Measurements from ENCODE around the gene NEDD4L.

The NEDD4L gene

GRCh38 chr18:58208207-58208932 is 164.3 kb downstream of the NEDD4L start:
- DNase-seq (ENCODE audit: low spot score in 2 of 2): no peak
- in situ Hi-C loops (cut with MboI; ENCODE audit: low sequenced_read_pairs): no loop called here
- Histone ChIP-seq H3K9me3 (no peaks in the 10 kb centered on the region), H3K4me1 (no peaks in the 10 kb centered on the region), H3K36me3 (replicated peaks) (no peaks in the 10 kb centered on the region), H3K4me3 (no peak overlapping the region), H3K27me3 (ENCODE audit: low read depth) (peaks cover 12% of the 10 kb centered on the region)

- in situ Hi-C loops (cut with MboI; ENCODE audit: low sequenced_read_pairs): no loop called here
- H3K4me3 ChIP-seq: no peak overlapping the region
- H3K27me3 ChIP-seq (ENCODE audit: low read depth): peaks cover 6% of the 10 kb centered on the region
- no peaks in the 10 kb centered on the region for H3K4me1 ChIP-seq
- H3K9me3 ChIP-seq: no peaks in the 10 kb centered on the region
- no peak for DNase-seq (ENCODE audit: low spot score in 2 of 2)
- H3K36me3 ChIP-seq (replicated peaks): no peaks in the 10 kb centered on the region
Measured at GRCh38 chr18:58209326-58209725, 165.3 kb downstream of the NEDD4L start.

- no peaks in the 10 kb centered on the region for H3K36me3 ChIP-seq (replicated peaks)
- in situ Hi-C loops (cut with MboI; ENCODE audit: low sequenced_read_pairs): no loop called here
- no peaks in the 10 kb centered on the region for H3K9me3 ChIP-seq
- no peak for DNase-seq (ENCODE audit: low spot score in 2 of 2)
- no peaks in the 10 kb centered on the region for H3K27me3 ChIP-seq (ENCODE audit: low read depth)
- no peak overlapping the region for H3K4me3 ChIP-seq
- H3K4me1 ChIP-seq: no peaks in the 10 kb centered on the region
Measured at GRCh38 chr18:58211510-58211909, 167.5 kb downstream of the NEDD4L start.

- Histone ChIP-seq H3K36me3 (replicated peaks) (no peaks in the 10 kb centered on the region), H3K9me3 (no peaks in the 10 kb centered on the region), H3K4me1 (no peaks in the 10 kb centered on the region), H3K4me3 (no peak overlapping the region), H3K27me3 (ENCODE audit: low read depth) (peaks cover 3% of the 10 kb centered on the region; the same call in 1 of the 2 replicates)
- in situ Hi-C loops (cut with MboI; ENCODE audit: low sequenced_read_pairs): no loop called here
- no peak for DNase-seq (ENCODE audit: low spot score in 2 of 2)
Measured at GRCh38 chr18:58212274-58212673, 168.2 kb downstream of the NEDD4L start.

- Histone ChIP-seq H3K27me3 (ENCODE audit: low read depth) (peaks cover 3% of the 10 kb centered on the region), H3K36me3 (replicated peaks) (no peaks in the 10 kb centered on the region), H3K4me3 (no peak overlapping the region), H3K9me3 (no peaks in the 10 kb centered on the region), H3K4me1 (no peaks in the 10 kb centered on the region)
- no peak for DNase-seq (ENCODE audit: low spot score in 2 of 2)
- in situ Hi-C loops (cut with MboI; ENCODE audit: low sequenced_read_pairs): no loop called here
Measured at GRCh38 chr18:58213440-58213839, 169.4 kb downstream of the NEDD4L start.

GRCh38 chr18:58215011-58215410 is 171.0 kb downstream of the NEDD4L start:
- no peak overlapping the region for H3K4me3 ChIP-seq
- H3K36me3 ChIP-seq (replicated peaks): no peaks in the 10 kb centered on the region
- DNase-seq (ENCODE audit: low spot score in 2 of 2): no peak
- in situ Hi-C loops (cut with MboI; ENCODE audit: low sequenced_read_pairs): no loop called here
- H3K27me3 ChIP-seq (ENCODE audit: low read depth): peaks cover 3% of the 10 kb centered on the region
- no peaks in the 10 kb centered on the region for H3K4me1 ChIP-seq
- H3K9me3 ChIP-seq: no peaks in the 10 kb centered on the region

GRCh38 chr18:58216071-58216481 is 172.1 kb downstream of the NEDD4L start:
- no peak overlapping the region for H3K4me3 ChIP-seq
- no peaks in the 10 kb centered on the region for H3K4me1 ChIP-seq

GRCh38 chr18:58217052-58217451 is 173.0 kb downstream of the NEDD4L start:
- no peaks in the 10 kb centered on the region for H3K9me3 ChIP-seq
- DNase-seq (ENCODE audit: low spot score in 2 of 2): no peak
- no peaks in the 10 kb centered on the region for H3K36me3 ChIP-seq (replicated peaks)
- H3K4me1 ChIP-seq: no peaks in the 10 kb centered on the region
- in situ Hi-C loops (cut with MboI; ENCODE audit: low sequenced_read_pairs): no loop called here
- H3K4me3 ChIP-seq: no peak overlapping the region
- peaks cover 3% of the 10 kb centered on the region for H3K27me3 ChIP-seq (ENCODE audit: low read depth)

More at GRCh38 chr18:58216071-58216481, 172.1 kb downstream of the NEDD4L start:
- Histone ChIP-seq H3K9me3 (no peaks in the 10 kb centered on the region), H3K36me3 (replicated peaks) (no peaks in the 10 kb centered on the region), H3K27me3 (ENCODE audit: low read depth) (peaks cover 3% of the 10 kb centered on the region)
- in situ Hi-C loops (cut with MboI; ENCODE audit: low sequenced_read_pairs): no loop called here
- no peak for DNase-seq (ENCODE audit: low spot score in 2 of 2)

- Histone ChIP-seq H3K4me3 (no peak overlapping the region), H3K27me3 (ENCODE audit: low read depth) (peaks cover 3% of the 10 kb centered on the region), H3K4me1 (no peaks in the 10 kb centered on the region), H3K9me3 (no peaks in the 10 kb centered on the region), H3K36me3 (replicated peaks) (no peaks in the 10 kb centered on the region)
- in situ Hi-C loops (cut with MboI; ENCODE audit: low sequenced_read_pairs): no loop called here
- DNase-seq (ENCODE audit: low spot score in 2 of 2): no peak
Measured at GRCh38 chr18:58218117-58218516, 174.1 kb downstream of the NEDD4L start.

- in situ Hi-C loops (cut with MboI; ENCODE audit: low sequenced_read_pairs): no loop called here
- Histone ChIP-seq H3K4me1 (no peaks in the 10 kb centered on the region), H3K4me3 (no peak overlapping the region), H3K27me3 (ENCODE audit: low read depth) (peaks cover 3% of the 10 kb centered on the region), H3K36me3 (replicated peaks) (no peaks in the 10 kb centered on the region), H3K9me3 (no peaks in the 10 kb centered on the region)
- DNase-seq (ENCODE audit: low spot score in 2 of 2): no peak
Measured at GRCh38 chr18:58221060-58221725, 177.2 kb downstream of the NEDD4L start.

- no peaks in the 10 kb centered on the region for H3K36me3 ChIP-seq (replicated peaks)
Measured at GRCh38 chr18:58222432-58223125, 178.6 kb downstream of the NEDD4L start.

GRCh38 chr18:58223717-58224424 is 179.8 kb downstream of the NEDD4L start:
- no peak overlapping the region for H3K4me3 ChIP-seq
- DNase-seq (ENCODE audit: low spot score in 2 of 2): no peak
- H3K27me3 ChIP-seq (ENCODE audit: low read depth): no peaks in the 10 kb centered on the region
- H3K36me3 ChIP-seq (replicated peaks): no peaks in the 10 kb centered on the region
- H3K4me1 ChIP-seq: peaks cover 5% of the 10 kb centered on the region
- in situ Hi-C loops (cut with MboI; ENCODE audit: low sequenced_read_pairs): no loop called here
- H3K9me3 ChIP-seq: no peaks in the 10 kb centered on the region

More at GRCh38 chr18:58222432-58223125, 178.6 kb downstream of the NEDD4L start:
- no peaks in the 10 kb centered on the region for H3K9me3 ChIP-seq
- H3K4me3 ChIP-seq: no peak overlapping the region
- peaks cover 2% of the 10 kb centered on the region for H3K4me1 ChIP-seq
- no peak for DNase-seq (ENCODE audit: low spot score in 2 of 2)
- in situ Hi-C loops (cut with MboI; ENCODE audit: low sequenced_read_pairs): no loop called here
- H3K27me3 ChIP-seq (ENCODE audit: low read depth): no peaks in the 10 kb centered on the region; the same call in 1 of the 2 replicates

- no peak for DNase-seq (ENCODE audit: low spot score in 2 of 2)
- H3K4me1 ChIP-seq: peaks cover 5% of the 10 kb centered on the region
Measured at GRCh38 chr18:58224425-58224750, 180.4 kb downstream of the NEDD4L start.

More at GRCh38 chr18:58224425-58224750, 180.4 kb downstream of the NEDD4L start:
- no peaks in the 10 kb centered on the region for H3K9me3 ChIP-seq
- H3K4me3 ChIP-seq: no peak overlapping the region
- in situ Hi-C loops (cut with MboI; ENCODE audit: low sequenced_read_pairs): no loop called here
- H3K36me3 ChIP-seq (replicated peaks): no peaks in the 10 kb centered on the region
- H3K27me3 ChIP-seq (ENCODE audit: low read depth): no peaks in the 10 kb centered on the region
